Type B pancreatic cell (in vitro differentiated cells): ENCODE data around the gene YIPF6. TPM values are rescaled to one million over a fixed set of nuclear protein-coding genes. Genes with fewer than 3 reads are reported as not detected.
"Not testable (repeated sequence)": the region's sequence is repeated elsewhere in the genome, so short reads cannot be mapped to it uniquely, and the experiment has no call there.

ENCODE experiments used
- DNase-seq: peaks from one replicate; pipeline ENCODE4 v3.0.0; 2021; ENCODE audit warnings: mixed read lengths; ENCODE audit not compliant: unreplicated experiment; ENCODE audit errors: extremely low spot score
- H3K27ac Mint-ChIP-seq: 2 replicates; pipeline ENCODE4 v1.8.0; 2021; ENCODE audit warnings: mild to moderate bottlenecking, mixed read lengths
- H3K27me3 Mint-ChIP-seq: 2 replicates; pipeline ENCODE4 v1.8.0; 2021; ENCODE audit warnings: mixed read lengths
- H3K36me3 Mint-ChIP-seq: 2 replicates; pipeline ENCODE4 v1.8.0; 2021; ENCODE audit warnings: mixed read lengths
- H3K4me1 Mint-ChIP-seq: one replicate; pipeline ENCODE4 v1.8.0; 2021; ENCODE audit warnings: mixed read lengths; ENCODE audit not compliant: unreplicated experiment
- H3K4me3 Mint-ChIP-seq: 2 replicates; pipeline ENCODE4 v1.8.0; 2021; ENCODE audit warnings: mild to moderate bottlenecking, mixed read lengths
- H3K9me3 Mint-ChIP-seq: 2 replicates; pipeline ENCODE4 v1.8.0; 2021; ENCODE audit warnings: mixed read lengths
- CTCF ChIP-seq: fragments of 200-600 bp; sonication (generic); conservative IDR thresholded peaks from 2 replicates; pipeline ENCODE4 v1.5.0; 2021; ENCODE audit warnings: antibody characterized with exemption, mild to moderate bottlenecking
- total RNA-seq: library from RNA; stranded (reverse); gene quantifications from 2 replicates; pipeline ENCODE4 v1.2.1, GENCODE V29; 2021; ENCODE audit warnings: low replicate concordance

YIPF6 gene
- total RNA-seq, 1 donor from 2014 or later, result 34.9 TPM

GRCh38 chrX:68511255-68511654 lies 12.4 kb downstream of the YIPF6 start:
- no peaks in the 10 kb centered on the region for H3K9me3 Mint-ChIP-seq
- no peak for DNase-seq
- peak; percentile 85 for TF ChIP-seq CTCF
- no peak overlapping the region for H3K4me3 Mint-ChIP-seq
- H3K4me1 Mint-ChIP-seq, result peaks cover 4% of the 10 kb centered on the region
- no peaks in the 10 kb centered on the region for H3K27me3 Mint-ChIP-seq
- no peaks in the 10 kb centered on the region for H3K36me3 Mint-ChIP-seq
- no peak overlapping the region for H3K27ac Mint-ChIP-seq

- H3K27me3 Mint-ChIP-seq, H3K27ac Mint-ChIP-seq, H3K4me1 Mint-ChIP-seq, H3K9me3 Mint-ChIP-seq, DNase-seq, H3K4me3 Mint-ChIP-seq: not testable (repeated sequence)
- H3K36me3 Mint-ChIP-seq, result peaks cover 39% of the 10 kb centered on the region
Observed at GRCh38 chrX:68524680-68525079, 25.8 kb downstream of the YIPF6 start.

- no peak for TF ChIP-seq CTCF
- Mint-ChIP-seq H3K27me3 (no peaks in the 10 kb centered on the region), H3K9me3 (no peaks in the 10 kb centered on the region), H3K4me3 (no peak overlapping the region), H3K36me3 (peaks cover 8% of the 10 kb centered on the region), H3K27ac (no peak overlapping the region), H3K4me1 (no peaks in the 10 kb centered on the region)
- no peak for DNase-seq
Observed at GRCh38 chrX:68532831-68533533, 34.1 kb downstream of the YIPF6 start.

GRCh38 chrX:68533656-68534055 lies 34.8 kb downstream of the YIPF6 start:
- Mint-ChIP-seq H3K27ac (no peak overlapping the region), H3K27me3 (no peaks in the 10 kb centered on the region), H3K4me1 (no peaks in the 10 kb centered on the region), H3K9me3 (no peaks in the 10 kb centered on the region), H3K36me3 (peaks cover 8% of the 10 kb centered on the region), H3K4me3 (no peak overlapping the region)
- no peak for DNase-seq
- no peak for TF ChIP-seq CTCF

- no peak overlapping the region for H3K4me3 Mint-ChIP-seq
Observed at GRCh38 chrX:68534691-68535090, 35.8 kb downstream of the YIPF6 start.

GRCh38 chrX:68536429-68536828 lies 37.6 kb downstream of the YIPF6 start:
- Mint-ChIP-seq H3K27ac (no peak overlapping the region), H3K27me3 (no peaks in the 10 kb centered on the region), H3K4me1 (no peaks in the 10 kb centered on the region), H3K4me3 (no peak overlapping the region), H3K36me3 (peaks cover 8% of the 10 kb centered on the region), H3K9me3 (no peaks in the 10 kb centered on the region)
- DNase-seq, result no peak
- TF ChIP-seq CTCF, result no peak

More at GRCh38 chrX:68534691-68535090, 35.8 kb downstream of the YIPF6 start:
- Mint-ChIP-seq H3K27ac (no peak overlapping the region), H3K4me1 (no peaks in the 10 kb centered on the region), H3K27me3 (no peaks in the 10 kb centered on the region), H3K9me3 (no peaks in the 10 kb centered on the region), H3K36me3 (peaks cover 8% of the 10 kb centered on the region)
- TF ChIP-seq CTCF, result no peak
- DNase-seq, result no peak
